ENCODE results near the gene PEAR1.

DNA sequence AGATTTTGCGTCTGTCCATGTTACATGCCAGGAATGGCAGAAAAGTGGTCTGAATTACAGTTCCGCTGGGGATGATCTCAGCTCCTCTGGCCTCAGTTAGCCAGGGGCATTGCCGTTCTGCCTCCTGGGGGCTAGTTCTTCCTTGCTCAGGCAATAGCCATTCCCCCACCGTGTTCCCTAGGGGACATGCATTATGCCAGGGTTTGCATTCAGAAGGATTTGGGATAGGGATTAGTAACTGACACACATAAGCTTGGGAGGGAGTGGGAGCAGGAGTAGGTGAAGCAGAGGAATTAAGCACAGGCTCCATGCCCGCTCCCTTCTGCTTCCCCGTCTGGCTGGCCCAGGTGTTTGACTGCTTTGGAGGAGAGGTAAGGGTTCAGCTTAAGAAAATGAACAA is 39.6 kb downstream of the PEAR1 start:
- no peak for TF ChIP-seq POLR2AphosphoS5 (IDR thresholded peaks at IDR 0.05)
- TF ChIP-seq, protein P1, sequence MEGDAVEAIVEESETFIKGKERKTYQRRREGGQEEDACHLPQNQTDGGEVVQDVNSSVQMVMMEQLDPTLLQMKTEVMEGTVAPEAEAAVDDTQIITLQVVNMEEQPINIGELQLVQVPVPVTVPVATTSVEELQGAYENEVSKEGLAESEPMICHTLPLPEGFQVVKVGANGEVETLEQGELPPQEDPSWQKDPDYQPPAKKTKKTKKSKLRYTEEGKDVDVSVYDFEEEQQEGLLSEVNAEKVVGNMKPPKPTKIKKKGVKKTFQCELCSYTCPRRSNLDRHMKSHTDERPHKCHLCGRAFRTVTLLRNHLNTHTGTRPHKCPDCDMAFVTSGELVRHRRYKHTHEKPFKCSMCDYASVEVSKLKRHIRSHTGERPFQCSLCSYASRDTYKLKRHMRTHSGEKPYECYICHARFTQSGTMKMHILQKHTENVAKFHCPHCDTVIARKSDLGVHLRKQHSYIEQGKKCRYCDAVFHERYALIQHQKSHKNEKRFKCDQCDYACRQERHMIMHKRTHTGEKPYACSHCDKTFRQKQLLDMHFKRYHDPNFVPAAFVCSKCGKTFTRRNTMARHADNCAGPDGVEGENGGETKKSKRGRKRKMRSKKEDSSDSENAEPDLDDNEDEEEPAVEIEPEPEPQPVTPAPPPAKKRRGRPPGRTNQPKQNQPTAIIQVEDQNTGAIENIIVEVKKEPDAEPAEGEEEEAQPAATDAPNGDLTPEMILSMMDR (IDR thresholded peaks at IDR 0.05), result no peak
